Activated T-cell treated with anti-CD3 and anti-CD28 coated beads for 48 hours (primary cell): Measurements from ENCODE around the gene ZDHHC1.
"Not testable (repeated sequence)": the region's sequence is repeated elsewhere in the genome, so short reads cannot be mapped to it uniquely, and the experiment has no call there.

Experiments
- DNase-seq: peaks from one replicate; pipeline ENCODE4 v3.0.0-alpha.2; 2020; ENCODE audit warnings: low read depth

The ZDHHC1 gene

GRCh38 chr16:67430977-67431774, 14.9 kb upstream of the ZDHHC1 start, which contains the start of gene HSD11B2:
HSD11B2 (plus strand) TSS chr16:67431121; CDS start chr16:67431249, 128 bp downstream.
- DNase-seq: peak; percentile 18

GRCh38 chr16:67430504-67430976, 14.3 kb upstream of the ZDHHC1 start:
- peak; percentile 39 for DNase-seq

- no peak for DNase-seq
Measured at GRCh38 chr16:67429799-67430503, 13.7 kb upstream of the ZDHHC1 start.

- DNase-seq: no peak
Measured at GRCh38 chr16:67429053-67429798, 12.9 kb upstream of the ZDHHC1 start.

GRCh38 chr16:67428146-67428731, 12.0 kb upstream of the ZDHHC1 start:
- peak; percentile 55 for DNase-seq

GRCh38 chr16:67426950-67427349, 10.7 kb upstream of the ZDHHC1 start:
- no peak for DNase-seq

GRCh38 chr16:67426022-67426421, 9.7 kb upstream of the ZDHHC1 start:
- no peak for DNase-seq

GRCh38 chr16:67425580-67425979, 9.3 kb upstream of the ZDHHC1 start:
- no peak for DNase-seq

GRCh38 chr16:67425061-67425460, 8.8 kb upstream of the ZDHHC1 start:
- no peak for DNase-seq

- no peak for DNase-seq
Measured at GRCh38 chr16:67424261-67424615, 8.0 kb upstream of the ZDHHC1 start.

- no peak for DNase-seq
Measured at GRCh38 chr16:67423611-67424260, 7.5 kb upstream of the ZDHHC1 start.

- no peak for DNase-seq
Measured at GRCh38 chr16:67423015-67423414, 6.7 kb upstream of the ZDHHC1 start.

- DNase-seq: no peak
Measured at GRCh38 chr16:67421030-67421429, 4.8 kb upstream of the ZDHHC1 start.

- DNase-seq: no peak
Measured at GRCh38 chr16:67419931-67420330, 3.7 kb upstream of the ZDHHC1 start.

- DNase-seq: no peak
Measured at GRCh38 chr16:67419502-67419901, 3.2 kb upstream of the ZDHHC1 start.

- no peak for DNase-seq
Measured at GRCh38 chr16:67417333-67418061, 1.2 kb upstream of the ZDHHC1 start.

- not testable (repeated sequence) for DNase-seq
Measured at GRCh38 chr16:67415421-67415820, 856 bp downstream of the ZDHHC1 start.

GRCh38 chr16:67413978-67414911, 2.0 kb downstream of the ZDHHC1 start:
- no peak for DNase-seq

GRCh38 chr16:67412294-67412693, 4.0 kb downstream of the ZDHHC1 start:
- DNase-seq: no peak

- DNase-seq: no peak
Measured at GRCh38 chr16:67411339-67411738, 4.9 kb downstream of the ZDHHC1 start.
